CD4-positive, alpha-beta T cell treated with Interleukin-15 for 4 hours (primary cell): ENCODE measurements around the gene FCGR2B.
"Not testable (repeated sequence)": the region's sequence is repeated elsewhere in the genome, so short reads cannot be mapped to it uniquely, and the experiment has no call there.

Experiments
- DNase-seq: peaks from one replicate; pipeline ENCODE4 v3.0.0-alpha.2; 2020; ENCODE audit warnings: low spot score

The FCGR2B gene

DNA sequence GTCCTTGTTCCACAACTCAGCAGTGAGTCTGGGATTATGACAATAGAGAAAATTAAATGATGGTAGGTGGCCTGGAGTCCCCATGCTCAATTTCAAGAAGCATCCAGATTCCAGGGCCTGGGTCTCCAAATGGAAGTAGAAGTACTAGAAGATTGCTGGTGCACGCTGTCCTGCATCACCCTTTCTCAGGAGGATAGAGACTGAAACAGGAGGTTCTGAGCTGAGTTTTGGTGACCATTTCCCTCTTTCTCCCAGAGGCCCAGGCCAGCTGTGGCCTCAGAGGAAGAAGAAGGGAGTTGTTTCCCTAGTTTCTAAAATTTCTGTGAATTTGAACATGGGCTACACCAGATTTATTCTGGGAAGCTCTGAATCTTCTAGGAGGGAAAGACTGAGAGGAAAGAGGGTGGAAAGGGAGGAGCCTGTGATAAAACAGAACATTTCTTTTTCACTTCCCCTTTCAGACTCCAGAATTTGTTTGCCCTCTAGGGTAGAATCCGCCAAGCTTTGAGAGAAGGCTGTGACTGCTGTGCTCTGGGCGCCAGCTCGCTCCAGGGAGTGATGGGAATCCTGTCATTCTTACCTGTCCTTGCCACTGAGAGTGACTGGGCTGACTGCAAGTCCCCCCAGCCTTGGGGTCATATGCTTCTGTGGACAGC is at the start of gene FCGR2B:
TSS of gene FCGR2B (plus strand) at position 460 of the 656 bp plus-strand sequence. CDS start at position 559, 99 bp downstream.
- DNase-seq: not testable (repeated sequence)

DNA sequence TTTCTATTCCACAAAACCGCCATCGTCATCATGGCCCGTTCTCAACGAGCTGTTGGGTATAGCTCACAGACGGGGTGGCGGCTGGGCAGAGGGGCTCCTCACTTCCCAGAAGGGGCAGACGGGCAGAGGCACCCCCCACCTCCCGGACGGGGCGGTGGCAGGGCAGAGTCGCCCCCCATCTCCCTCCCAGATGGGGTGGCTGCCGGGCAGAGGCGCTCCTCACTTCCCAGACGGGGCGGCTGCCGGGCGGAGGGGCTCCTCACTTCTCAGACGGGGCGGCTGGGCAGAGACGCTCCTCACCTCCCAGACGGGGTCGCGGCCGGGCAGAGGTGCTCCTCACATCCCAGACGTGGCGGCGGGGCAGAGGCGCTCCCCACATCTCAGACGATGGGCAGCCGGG is 46.5 kb upstream of the FCGR2B start:
- DNase-seq: not testable (repeated sequence)

DNA sequence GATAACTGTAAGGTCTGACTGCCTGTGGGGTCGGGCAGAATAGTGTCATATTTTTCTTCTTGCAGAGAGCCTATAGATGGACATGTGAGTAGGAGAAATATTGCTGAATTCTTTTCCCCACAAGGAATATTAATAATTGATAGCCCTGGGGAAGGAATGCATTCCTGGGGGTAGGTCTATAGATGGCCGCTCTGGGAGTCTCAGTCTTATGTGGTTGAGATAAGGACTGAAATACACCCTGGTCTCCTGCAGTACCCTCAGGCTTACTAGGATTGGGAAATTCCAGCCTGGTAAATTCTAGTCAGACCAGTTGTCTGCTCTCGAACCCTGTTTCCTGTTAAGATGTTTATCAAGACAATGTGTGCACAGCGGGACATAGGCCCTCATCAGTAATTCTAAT is 44.4 kb upstream of the FCGR2B start:
- DNase-seq: not testable (repeated sequence)

DNA sequence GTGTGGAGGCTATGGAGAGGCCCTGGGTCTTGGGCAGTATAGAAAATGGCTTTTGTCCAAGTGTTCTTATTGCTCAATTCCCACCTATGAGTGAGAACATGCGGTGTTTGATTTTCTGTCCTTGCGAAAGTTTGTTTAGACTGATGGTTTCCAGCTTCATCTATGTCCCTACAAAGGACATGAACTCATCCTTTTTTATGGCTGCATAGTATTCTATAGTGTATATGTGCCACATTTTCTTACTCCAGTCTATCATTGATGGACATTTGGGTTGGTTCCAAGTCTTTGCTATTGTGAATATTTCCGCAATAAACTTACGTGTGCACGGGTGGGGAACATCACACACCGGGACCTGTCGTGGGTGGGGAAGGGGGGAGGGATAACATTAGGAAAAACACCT is 42.5 kb upstream of the FCGR2B start:
- DNase-seq: not testable (repeated sequence)

DNA sequence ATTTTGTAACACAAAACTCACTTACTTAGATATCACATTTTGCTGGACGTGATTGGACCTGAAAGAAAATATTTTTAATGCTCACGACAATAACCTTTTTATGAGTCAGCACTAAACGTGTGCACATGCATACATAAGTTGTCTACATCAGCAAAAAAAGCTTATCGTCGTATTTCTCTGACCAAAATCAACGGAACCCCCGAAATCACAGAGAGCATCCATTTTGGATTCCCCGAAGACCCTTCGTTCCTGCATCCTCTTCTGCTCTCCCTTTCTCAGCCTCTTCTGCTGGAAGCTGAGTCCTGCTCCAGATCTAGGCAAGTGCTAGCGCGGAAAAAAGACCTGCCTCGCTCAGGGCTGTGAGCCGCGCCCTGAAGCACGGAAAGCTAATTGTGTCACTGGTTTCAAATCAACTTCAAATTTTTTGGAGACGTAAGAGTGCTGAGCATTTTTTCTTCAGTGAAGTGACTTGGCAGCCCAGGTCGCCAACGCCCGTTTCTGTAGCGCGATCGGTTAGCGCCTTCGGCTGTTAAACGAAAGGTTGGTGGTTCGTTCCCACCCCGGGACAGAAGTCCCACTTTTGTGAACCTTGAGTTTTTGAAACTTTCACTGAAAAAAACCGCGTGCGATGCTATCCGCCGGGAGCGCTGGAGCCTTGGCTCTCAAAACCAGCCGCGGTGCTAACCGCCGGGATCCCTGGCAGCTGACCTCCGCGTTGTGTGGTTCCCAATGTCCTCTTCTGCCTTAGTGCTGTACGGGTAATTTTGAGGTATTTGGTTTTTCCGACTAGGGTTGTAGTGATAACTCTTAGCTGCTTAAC is 41.6 kb upstream of the FCGR2B start:
- peak; percentile 85 for DNase-seq

DNA sequence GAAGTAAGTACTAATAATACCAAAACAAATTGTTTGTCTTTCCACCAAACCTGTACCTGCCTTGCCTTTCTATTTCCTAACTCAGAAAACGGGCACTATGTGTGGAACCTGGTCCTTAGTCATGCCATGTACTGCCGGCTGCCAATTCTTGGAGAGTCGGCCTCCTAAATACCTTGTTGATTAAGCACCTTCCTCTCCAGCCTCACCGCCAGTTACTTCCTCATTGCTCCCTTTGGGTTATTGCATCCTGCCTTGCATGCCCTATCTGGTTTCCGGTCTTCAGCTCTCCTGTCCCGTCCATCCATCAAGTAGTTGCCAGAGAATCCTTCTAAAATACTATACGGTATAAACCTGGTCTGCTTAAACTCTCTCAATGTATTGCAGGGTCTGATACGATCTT is 40.9 kb upstream of the FCGR2B start:
- not testable (repeated sequence) for DNase-seq

DNA sequence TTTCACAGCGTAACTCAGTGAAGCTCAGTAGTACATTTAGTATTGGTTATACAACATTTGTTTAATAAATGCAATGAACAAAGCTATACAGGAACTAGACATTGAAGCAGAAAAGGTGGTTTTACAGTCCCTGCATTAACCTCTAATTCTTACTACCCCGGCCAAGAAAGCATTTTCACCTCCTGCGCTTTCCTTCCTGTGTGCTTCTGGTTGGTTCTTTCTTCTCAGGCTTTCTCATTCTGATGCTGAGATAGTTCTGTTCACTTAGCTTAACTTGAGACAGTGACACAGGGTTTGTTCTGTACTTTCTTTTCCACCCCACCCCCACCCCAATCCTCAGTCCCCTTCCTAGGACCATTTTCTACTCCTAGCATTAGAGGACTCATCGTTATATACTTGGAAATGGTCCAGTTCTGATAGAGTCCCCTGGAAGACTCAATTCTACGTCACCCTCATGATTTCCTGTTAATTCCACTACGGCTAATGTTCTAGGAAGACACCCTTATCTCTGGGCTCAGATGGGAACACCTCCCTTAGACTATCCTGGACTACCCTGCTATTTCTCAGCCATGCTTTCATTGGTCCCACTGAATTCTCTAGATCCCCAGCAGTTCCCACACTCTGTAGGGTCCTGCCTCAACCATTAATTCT is 39.4 kb upstream of the FCGR2B start:
- DNase-seq: peak; percentile 11

DNA sequence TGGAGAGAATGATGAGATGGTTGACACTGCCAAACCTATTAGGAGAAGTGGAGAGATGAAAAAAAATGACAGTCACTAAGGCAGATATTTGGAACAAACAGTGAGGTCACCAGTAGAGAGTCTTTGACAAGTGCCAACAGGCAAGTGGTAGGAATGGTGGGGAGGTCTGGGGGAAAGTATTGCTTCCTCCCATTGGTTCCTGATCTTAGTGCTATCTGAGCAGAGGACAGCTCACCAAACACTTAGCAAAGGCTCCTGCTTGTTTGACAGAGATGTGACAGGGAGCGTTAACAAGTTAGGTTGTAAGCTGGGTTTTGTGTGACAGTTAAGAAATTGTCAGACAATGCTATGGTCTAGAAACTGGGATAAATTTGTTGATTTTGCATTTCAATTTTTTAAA is 38.3 kb upstream of the FCGR2B start:
- DNase-seq: not testable (repeated sequence)

DNA sequence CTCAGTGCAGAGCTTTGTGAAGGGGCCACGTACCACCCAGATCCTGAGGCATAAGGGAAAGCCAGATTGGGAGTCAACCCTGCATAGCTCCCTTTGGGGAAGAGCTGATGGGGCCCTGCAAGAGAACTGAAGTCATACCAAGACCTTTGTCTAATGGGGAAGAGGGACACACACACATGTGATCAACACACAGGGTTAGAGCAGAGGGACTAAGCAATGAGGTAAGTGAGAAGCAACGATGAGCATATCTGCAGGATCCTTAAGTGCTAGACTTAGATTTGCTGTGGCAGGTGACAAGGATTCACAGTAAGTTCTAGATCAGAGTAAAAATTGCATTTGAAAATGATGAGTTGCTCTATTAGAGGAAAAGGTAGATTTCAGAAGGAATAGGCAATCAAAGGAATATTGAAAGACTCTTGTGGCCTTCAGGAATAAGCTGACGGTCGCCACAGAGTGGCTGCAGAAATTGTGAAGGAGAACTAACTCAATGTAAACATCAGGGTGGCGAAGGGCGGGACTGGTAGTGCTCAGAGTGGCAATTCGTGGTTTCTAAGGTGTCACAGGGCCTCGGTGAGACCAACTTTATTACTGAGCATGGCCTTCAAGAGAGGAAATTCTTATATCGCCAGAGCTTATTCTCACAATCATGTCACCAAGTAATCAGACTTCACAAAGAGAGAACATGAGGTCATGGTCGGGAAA is 36.3 kb upstream of the FCGR2B start:
- DNase-seq: peak; percentile 30

DNA sequence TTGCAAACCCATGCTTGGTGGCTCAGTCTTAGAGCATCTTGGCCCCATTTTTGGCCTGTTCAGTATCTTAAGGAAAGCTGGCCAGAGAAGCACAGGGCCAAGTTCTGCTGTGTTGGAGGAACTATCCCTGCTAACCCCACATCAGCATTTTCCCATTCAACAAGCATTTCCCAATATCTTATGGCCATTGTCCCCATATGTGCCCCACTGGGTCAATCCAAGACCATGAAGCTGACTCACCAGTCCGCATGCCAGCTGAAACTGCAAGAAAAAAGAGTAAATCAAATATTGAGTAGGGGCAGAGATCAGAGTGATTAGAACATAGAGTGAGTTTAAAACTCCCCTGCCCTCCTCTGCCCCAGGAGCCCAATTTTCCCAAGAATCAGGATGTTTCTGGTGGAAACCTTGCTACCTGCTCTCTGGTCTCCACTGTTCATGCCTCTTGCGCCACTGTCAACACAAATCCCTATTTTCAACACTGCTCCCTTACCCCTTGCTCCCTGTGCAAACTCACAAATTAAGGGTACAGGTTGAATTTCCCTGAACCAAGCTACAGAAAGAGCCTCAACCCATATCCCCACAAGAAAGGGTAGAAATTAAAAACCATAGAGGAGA is 32.7 kb upstream of the FCGR2B start:
- not testable (repeated sequence) for DNase-seq

DNA sequence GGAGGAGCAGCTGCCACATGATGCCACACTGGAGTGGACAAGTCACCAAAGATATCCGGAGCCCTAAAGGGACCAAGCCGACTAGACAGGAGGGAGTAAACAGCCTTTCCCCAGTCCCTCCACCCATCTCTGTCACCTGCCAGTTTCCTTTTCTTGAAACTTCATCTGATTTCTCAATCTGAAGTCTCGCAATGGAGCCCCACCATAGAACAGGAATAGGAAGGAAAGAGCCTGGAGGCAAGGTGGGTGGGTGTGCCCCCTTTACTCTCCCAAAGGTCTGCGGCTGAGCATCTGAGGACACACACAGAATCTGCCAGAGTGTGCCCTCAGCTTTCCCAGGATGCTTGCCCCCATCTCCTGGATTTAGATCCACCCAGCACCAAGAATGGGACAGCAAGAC is 31.9 kb upstream of the FCGR2B start, which contains the start of gene FCGR3B:
TSS of gene FCGR3B (minus strand) at position 101 of the 400 bp plus-strand sequence. CDS start at position 19, 82 bp downstream.
- DNase-seq: no peak

DNA sequence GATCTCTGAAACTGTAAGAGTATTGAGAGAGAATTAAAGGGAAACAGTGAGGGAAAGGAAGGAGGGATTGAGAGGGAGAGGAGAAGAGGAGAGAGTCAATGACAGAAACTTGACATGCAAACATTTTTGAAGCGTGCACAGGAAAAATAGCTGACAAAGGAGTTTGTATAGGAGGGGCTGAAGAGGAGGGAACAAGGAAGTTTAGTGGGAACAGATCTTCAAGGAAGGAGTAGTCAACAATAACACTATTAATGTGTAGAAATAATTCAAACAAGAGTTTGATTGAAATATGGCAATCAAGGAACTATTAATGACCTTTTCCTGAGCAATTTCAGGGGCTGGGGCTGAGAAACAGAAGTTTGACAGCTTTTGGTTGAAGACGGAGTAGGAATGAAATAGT is 27.9 kb upstream of the FCGR2B start:
- DNase-seq: not testable (repeated sequence)

DNA sequence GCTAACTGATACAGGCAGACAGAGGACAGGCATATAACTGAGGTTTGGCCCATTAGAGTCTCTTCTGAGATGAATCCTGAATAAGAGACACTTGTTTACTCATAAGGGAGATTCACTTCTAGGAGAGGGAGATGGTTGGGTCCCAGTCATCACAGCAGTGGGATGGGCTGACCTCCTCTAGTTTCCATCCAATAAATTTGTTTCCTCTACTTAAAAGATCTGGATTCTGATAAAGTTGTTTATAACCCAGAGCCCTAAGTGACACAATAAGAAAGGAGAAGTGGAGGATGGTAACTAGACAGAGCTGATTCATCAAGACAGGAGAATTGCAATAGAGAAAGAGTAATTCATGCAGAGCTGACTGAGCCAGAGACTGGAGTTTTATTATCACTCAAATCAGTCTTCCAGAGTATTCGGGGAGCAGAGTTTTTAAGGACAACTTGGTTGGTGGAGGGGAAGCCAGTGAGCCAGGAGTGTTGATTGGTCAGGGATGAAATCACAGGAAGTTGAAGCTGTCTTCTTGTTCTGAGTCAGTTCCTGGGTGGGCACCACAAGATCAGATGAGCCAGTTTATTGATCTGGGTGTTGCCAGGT is 26.7 kb upstream of the FCGR2B start:
- DNase-seq: peak; percentile 43

DNA sequence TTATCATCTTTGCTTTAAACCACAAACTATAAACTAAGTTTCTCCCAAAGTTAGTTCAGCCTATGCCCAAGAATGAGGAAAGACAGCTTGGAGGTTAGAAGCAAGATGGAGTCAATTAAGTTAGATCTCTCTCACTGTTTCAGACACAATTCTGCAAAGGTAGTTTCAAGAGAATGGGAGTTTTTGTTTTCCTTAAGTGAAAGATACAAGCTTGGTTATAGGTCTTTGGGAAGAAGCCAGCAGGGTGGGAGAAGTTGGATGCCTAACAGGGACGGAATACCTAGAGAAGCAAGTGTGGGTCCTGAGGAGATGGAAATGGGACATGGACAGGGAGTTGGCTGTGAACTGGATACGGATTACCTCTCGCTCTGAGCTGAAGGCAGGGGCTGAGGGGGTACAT is 26.0 kb upstream of the FCGR2B start:
- not testable (repeated sequence) for DNase-seq

DNA sequence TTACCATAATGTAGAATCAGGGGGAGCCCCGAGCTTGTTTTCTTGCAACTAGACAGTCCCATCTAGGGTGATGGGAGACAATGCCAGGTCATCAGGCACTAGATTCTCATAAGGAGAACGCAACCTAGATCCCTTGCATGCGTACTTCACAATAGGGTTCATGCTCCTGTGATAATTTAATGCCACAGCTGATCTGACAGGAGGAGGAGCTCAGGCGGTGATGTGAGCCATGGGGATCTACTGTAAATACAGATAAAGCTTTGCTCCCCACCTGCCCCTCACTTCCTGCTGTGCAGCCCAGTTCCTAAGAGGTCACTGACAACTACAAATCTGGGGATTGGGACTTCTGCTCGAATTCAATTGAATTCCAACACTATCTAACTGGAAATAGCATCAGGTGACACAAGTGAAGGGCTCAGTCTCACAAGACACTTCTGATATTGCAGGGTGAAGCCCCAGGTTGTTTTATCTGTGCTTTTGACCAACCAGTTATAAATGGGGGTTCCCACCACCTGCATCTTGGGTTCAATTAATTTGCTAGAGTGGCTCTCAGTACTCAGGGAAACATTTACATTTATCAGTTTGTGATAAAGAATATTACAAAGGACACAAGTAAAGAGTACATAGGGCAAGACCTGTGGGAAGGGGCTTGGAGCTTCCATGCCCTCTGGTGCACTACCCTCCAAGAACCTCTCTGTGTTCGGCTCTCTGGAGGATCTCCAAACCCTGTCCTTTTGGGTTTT is 24.5 kb upstream of the FCGR2B start:
- not testable (repeated sequence) for DNase-seq

DNA sequence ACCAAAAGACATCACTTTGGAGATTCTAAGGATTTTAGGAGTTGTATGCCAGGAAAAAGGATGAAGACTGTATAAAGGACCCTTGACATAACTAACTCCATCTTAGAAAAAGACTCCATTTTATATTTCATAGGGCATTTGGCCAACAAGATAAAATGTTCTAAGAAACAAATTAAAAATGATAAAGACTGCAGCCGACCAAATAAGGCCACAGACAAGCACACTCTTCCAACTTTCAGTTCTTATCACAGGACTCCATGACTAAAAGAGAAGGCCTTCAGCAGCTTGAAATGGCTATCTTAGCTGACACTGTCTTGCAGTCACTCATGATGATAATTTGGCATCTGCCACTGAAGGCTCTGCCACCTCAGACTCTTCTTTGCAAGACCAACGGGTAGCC is 23.7 kb upstream of the FCGR2B start:
- DNase-seq: not testable (repeated sequence)

DNA sequence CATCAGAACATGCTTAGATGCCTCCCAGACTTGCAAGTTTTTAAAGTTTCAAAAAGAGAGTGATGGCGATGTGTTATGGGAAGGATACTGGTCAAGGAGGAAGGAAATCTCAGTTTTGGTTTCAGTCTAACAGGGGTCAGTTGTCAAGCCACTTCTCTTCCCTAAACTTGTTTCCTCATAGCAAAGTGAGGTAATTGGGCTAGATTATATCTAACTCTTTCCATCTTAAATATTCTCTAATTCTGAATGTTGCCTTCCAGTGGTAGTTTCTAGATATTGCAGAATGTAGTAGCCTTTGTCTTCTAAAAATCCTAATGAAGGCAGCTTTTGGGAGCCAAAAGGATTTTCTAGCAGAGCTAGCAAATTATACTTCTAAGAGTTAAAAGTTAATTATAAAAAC is 20.2 kb upstream of the FCGR2B start:
- not testable (repeated sequence) for DNase-seq

DNA sequence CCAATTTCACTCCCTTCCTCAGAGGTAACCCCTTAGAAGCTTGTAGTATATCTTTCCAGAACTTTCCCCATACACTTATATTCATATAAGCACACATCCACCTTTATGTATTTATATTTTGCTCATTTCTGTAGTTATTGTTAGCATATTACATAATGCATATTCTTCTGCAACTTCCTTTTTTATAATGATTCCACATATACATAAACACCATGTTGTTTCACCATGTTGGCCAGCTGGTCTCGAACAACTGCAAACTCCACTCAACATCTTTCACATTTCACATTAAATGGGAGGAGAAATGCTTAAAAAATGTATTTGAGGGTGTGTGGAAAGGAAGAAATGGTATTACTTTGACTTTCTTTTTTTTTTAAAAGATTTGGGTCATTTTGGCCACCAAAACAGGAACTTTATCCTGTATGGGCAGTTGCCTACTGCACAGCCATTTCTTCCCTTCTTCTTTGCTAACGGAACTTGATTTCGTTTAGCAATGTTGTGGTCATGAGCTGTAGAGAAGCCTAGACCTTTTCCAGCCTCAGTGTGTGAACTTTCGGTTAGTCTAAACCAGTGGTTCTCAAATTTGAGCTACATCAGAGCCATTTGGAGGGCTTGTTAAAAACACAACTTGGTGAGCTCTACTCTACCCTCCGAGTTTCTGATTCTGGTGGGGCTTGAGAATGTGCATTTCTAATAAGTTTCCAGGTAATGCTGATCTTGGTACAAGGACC is 19.3 kb upstream of the FCGR2B start:
- not testable (repeated sequence) for DNase-seq

DNA sequence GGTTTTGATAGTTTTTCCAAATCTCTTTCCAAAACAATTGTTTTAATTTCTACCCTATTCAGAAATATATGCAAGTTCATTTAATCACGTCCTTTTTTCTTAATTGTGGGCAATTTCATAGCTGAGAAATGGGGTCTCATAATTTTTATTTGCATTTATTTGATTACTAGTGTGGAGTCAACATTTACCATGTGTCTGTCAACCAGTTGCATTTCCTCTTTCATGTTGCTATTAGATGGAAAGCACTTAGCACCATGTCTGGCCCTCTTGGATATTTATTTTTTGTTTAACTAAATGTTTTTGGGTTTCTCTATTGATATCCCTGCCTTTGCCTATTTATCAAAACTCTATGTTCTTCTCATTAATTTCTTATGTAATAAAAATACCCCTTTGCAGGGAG is 18.1 kb upstream of the FCGR2B start:
- not testable (repeated sequence) for DNase-seq
